Vagina (tissue), 2 donors: ENCODE results near the gene YWHAB. TPM values are rescaled to one million over a fixed set of nuclear protein-coding genes. Genes with fewer than 3 reads are reported as not detected.

Experiments
- DNase-seq, 2 donors: peaks; one replicate each; pipeline ENCODE4 v3.0.0-alpha.2; 2017; ENCODE audit errors: extremely low spot score in 2 of 2
- H3K27ac ChIP-seq: fragments of 200-600 bp; sonication (generic); one replicate; pipeline ENCODE4 v1.5.1; 2019
- H3K27me3 ChIP-seq: fragments of 200-600 bp; sonication (generic); one replicate; pipeline ENCODE4 v1.5.1; 2019
- H3K36me3 ChIP-seq, 2 donors: fragments of 200-600 bp; sonication (generic); one replicate each; pipeline ENCODE4 v1.5.1; 2017 to 2019
- H3K4me1 ChIP-seq: fragments of 200-600 bp; sonication (generic); one replicate; pipeline ENCODE4 v1.5.1; 2019
- H3K4me3 ChIP-seq, 2 donors: fragments of 200-600 bp; sonication (generic); 1 replicate in 1 of 2; 2 replicates in 1 of 2; pipeline ENCODE4 v1.5.1; 2016 to 2019
- H3K9me3 ChIP-seq: fragments of 200-600 bp; sonication (generic); one replicate; pipeline ENCODE4 v1.5.1; 2019
- CTCF ChIP-seq, 3 experiments: fragments of 450-650 bp in 2 of 3; fragments of 200-600 bp in 1 of 3; sonication (generic) in 1 of 3; IDR thresholded peaks; one replicate each; pipeline ENCODE4 v1.5.1; 2017 to 2019; ENCODE audit warnings: antibody characterized with exemption in 3 of 3, mild to moderate bottlenecking in 2 of 3, moderate library complexity in 2 of 3
- POLR2A ChIP-seq, 2 donors: fragments of 450-650 bp; IDR thresholded peaks; one replicate each; pipeline ENCODE4 v1.6.1; 2017; ENCODE audit warnings: antibody characterized with exemption in 2 of 2, mild to moderate bottlenecking in 2 of 2, moderate library complexity in 2 of 2
- POLR2AphosphoS5 ChIP-seq, 2 donors: sonication (generic); formaldehyde crosslinking; IDR thresholded peaks; one replicate each; pipeline ENCODE4 v1.9.0; 2017; ENCODE audit warnings: antibody characterized with exemption in 2 of 2, mild to moderate bottlenecking in 2 of 2, low read depth in 1 of 2; ENCODE audit not compliant: insufficient read depth in 1 of 2
- intact Hi-C: fragments of 100-400 bp; cut with DNase I; formaldehyde crosslinking; loops from one replicate; pipeline ENCODE4 v1.15.1; 2023
- total RNA-seq: library from RNA; depleted of rRNA; stranded (reverse); fragments of >200 nt; gene quantifications from one replicate; pipeline ENCODE4 v1.2.3, GENCODE V29; 2016

YWHAB gene
- total RNA-seq, 1 donor from 2014 or later: 87.4 TPM

- Histone ChIP-seq H3K36me3 (peaks cover 0 to 38% of the 10 kb centered on the region in 2 donors), H3K4me3 (no peak overlapping the region), H3K4me1 (no peaks in the 10 kb centered on the region), H3K27ac (no peak overlapping the region), H3K27me3 (no peaks in the 10 kb centered on the region), H3K9me3 (no peaks in the 10 kb centered on the region)
- DNase-seq: no peak
- no peak for TF ChIP-seq POLR2AphosphoS5 (IDR thresholded peaks at IDR 0.05; ENCODE audit: insufficient read depth in 1 of 2, low read depth in 1 of 2)
- no peak for TF ChIP-seq POLR2A (IDR thresholded peaks at IDR 0.05)
- no peak for TF ChIP-seq CTCF (IDR thresholded peaks at IDR 0.05)
- intact Hi-C loops: no loop called here
Observed at GRCh38 chr20:44941120-44941691, 55.7 kb downstream of the YWHAB start.

- H3K27me3 ChIP-seq: no peaks in the 10 kb centered on the region
- TF ChIP-seq POLR2AphosphoS5 (IDR thresholded peaks at IDR 0.05; ENCODE audit: insufficient read depth in 1 of 2, low read depth in 1 of 2): no peak
- TF ChIP-seq CTCF (IDR thresholded peaks at IDR 0.05): no peak
- TF ChIP-seq POLR2A (IDR thresholded peaks at IDR 0.05): no peak
- intact Hi-C loops: no loop called here
- no peak overlapping the region for H3K4me3 ChIP-seq
- DNase-seq: no peak
- H3K36me3 ChIP-seq: peaks cover 0 to 49% of the 10 kb centered on the region in 2 donors
- H3K4me1 ChIP-seq: no peaks in the 10 kb centered on the region
- H3K9me3 ChIP-seq: no peaks in the 10 kb centered on the region
- no peak overlapping the region for H3K27ac ChIP-seq
Observed at GRCh38 chr20:44942264-44942973, 56.9 kb downstream of the YWHAB start.

DNA sequence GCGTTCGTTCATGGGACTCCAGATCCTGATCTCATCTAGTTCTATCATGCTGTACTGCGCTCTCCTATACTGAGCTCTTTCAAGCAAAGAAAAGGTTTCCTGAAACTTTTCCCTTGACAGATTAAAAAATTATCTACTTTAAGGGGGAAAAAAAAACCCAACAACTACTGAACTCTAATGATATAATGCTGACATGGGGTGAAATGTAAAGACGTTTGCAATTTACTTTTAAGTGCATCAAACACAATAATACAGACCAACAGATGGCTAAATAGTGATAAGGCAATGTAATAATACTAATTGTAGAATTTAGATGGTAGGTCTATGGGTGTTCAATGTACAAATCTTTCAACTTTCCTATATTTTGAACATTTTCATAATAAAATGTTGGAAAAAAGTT, 58.3 kb downstream of the YWHAB start:
- Histone ChIP-seq H3K27me3 (no peaks in the 10 kb centered on the region), H3K9me3 (no peaks in the 10 kb centered on the region), H3K4me1 (no peaks in the 10 kb centered on the region), H3K4me3 (no peak overlapping the region), H3K27ac (no peak overlapping the region), H3K36me3 (peaks cover 0 to 62% of the 10 kb centered on the region in 2 donors)
- intact Hi-C loops: no loop called here
- DNase-seq: no peak
- TF ChIP-seq CTCF (IDR thresholded peaks at IDR 0.05): no peak
- no peak for TF ChIP-seq POLR2AphosphoS5 (IDR thresholded peaks at IDR 0.05; ENCODE audit: insufficient read depth in 1 of 2, low read depth in 1 of 2)
- TF ChIP-seq POLR2A (IDR thresholded peaks at IDR 0.05): no peak

GRCh38 chr20:44945261-44945660, 59.8 kb downstream of the YWHAB start:
- Histone ChIP-seq H3K4me1 (no peaks in the 10 kb centered on the region), H3K36me3 (peaks cover 0 to 76% of the 10 kb centered on the region in 2 donors), H3K4me3 (no peak overlapping the region), H3K27ac (no peak overlapping the region), H3K9me3 (no peaks in the 10 kb centered on the region), H3K27me3 (no peaks in the 10 kb centered on the region)
- intact Hi-C loops: no loop called here
- no peak for DNase-seq
- TF ChIP-seq POLR2A (IDR thresholded peaks at IDR 0.05): no peak
- no peak for TF ChIP-seq POLR2AphosphoS5 (IDR thresholded peaks at IDR 0.05; ENCODE audit: insufficient read depth in 1 of 2, low read depth in 1 of 2)
- TF ChIP-seq CTCF (IDR thresholded peaks at IDR 0.05): no peak

GRCh38 chr20:44946271-44946852, 60.9 kb downstream of the YWHAB start:
- no peak for TF ChIP-seq POLR2A (IDR thresholded peaks at IDR 0.05)
- no peak for TF ChIP-seq CTCF (IDR thresholded peaks at IDR 0.05)
- no peak for TF ChIP-seq POLR2AphosphoS5 (IDR thresholded peaks at IDR 0.05; ENCODE audit: insufficient read depth in 1 of 2, low read depth in 1 of 2)
- peaks cover 0 to 81% of the 10 kb centered on the region in 2 donors for H3K36me3 ChIP-seq

More at GRCh38 chr20:44946271-44946852, 60.9 kb downstream of the YWHAB start:
- intact Hi-C loops: no loop called here
- no peak for DNase-seq
- H3K27me3 ChIP-seq: no peaks in the 10 kb centered on the region
- no peaks in the 10 kb centered on the region for H3K4me1 ChIP-seq
- no peak overlapping the region for H3K4me3 ChIP-seq
- H3K27ac ChIP-seq: no peak overlapping the region
- no peaks in the 10 kb centered on the region for H3K9me3 ChIP-seq
